GM18909 (cell line): ENCODE measurements around the gene NDC80.
A peak's percentile ranks its signal among the peaks of the same experiment; 100 is the strongest.
"Not testable (repeated sequence)": the region's sequence is repeated elsewhere in the genome, so short reads cannot be mapped to it uniquely, and the experiment has no call there.

ENCODE experiments used
- ATAC-seq: cut with Tn5 transposase; IDR thresholded peaks from one replicate; pipeline ENCODE4 v1.9.1; 2021; ENCODE audit warnings: mild to moderate bottlenecking; ENCODE audit not compliant: unreplicated experiment, poor library complexity

Gene NDC80

DNA sequence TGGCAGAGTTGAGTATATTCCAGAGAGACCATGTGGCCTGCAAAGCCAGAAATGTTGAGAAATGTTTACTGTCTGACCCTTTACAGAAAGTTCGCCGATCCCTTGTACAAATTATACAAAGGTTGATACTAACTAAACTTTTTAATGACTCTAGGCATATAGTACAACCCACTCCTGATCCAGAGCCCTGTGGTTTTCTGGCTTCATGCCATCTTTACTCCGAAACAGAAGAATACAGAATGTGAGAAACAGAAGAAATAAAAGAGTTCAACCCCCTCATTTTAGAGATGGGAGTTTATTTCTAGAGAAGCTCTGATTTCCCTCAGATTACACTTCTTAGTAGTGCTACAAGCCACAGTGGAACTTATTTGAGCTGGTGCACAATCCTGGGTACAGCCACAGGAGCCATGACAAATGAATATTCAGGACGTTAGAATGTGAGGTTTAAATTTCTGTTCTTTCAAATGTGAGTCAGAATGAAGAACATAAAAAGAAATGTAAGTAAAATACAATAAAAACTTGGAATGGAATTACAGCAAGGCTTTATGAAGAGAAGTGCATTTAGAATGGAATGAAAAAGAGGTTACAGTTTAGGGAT, 46.1 kb downstream of the NDC80 start:
- ATAC-seq, result no peak

DNA sequence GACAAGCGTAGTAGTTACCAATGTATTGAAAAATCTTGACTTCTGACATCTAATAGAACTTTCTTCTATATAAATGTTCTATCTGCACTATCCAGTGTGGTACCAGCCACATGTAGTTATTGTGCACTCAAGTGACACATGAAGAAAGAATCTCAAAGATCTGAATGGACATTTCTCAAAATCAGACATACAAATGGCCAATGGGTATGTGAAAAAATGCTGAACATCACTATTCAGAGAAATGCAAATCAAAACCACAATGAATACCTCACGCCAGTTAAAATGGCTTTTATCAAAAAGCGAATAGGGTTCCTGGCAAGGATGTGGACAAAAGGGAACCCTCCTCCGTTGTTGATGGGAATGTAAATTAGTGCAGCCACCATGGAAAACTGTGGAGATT, 46.7 kb downstream of the NDC80 start:
- ATAC-seq, result no peak

GRCh38 chr18:2625217-2625616, 53.9 kb downstream of the NDC80 start:
- ATAC-seq, result no peak

DNA sequence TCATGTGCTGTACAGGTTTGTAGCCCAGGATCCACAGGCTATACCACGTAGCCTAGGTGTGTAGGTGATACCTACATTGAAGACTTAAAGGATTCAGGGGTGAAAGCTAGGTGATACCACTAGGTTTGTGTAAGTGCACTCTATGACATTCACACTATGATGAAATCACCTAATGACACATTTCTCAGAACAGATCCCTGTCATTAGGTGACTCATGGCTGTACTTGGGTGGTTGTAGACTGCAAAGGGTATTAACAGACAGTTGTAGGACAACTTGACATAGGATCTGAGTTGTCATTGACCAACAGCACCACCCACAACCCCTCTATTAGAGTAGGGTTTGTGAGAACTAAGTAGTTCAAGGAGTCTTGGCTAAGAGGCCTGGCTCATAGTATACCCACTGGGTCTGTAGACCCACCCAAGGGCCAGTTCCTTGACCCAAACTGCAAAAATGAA, 56.5 kb downstream of the NDC80 start:
- ATAC-seq, result peak; percentile 93

- no peak for ATAC-seq
These were observed 57.6 kb downstream of the NDC80 start for GRCh38 chr18:2629003-2629402.

GRCh38 chr18:2635586-2635985, 64.2 kb downstream of the NDC80 start:
- no peak for ATAC-seq

GRCh38 chr18:2636126-2636631, 64.8 kb downstream of the NDC80 start:
- peak; percentile 22 for ATAC-seq

DNA sequence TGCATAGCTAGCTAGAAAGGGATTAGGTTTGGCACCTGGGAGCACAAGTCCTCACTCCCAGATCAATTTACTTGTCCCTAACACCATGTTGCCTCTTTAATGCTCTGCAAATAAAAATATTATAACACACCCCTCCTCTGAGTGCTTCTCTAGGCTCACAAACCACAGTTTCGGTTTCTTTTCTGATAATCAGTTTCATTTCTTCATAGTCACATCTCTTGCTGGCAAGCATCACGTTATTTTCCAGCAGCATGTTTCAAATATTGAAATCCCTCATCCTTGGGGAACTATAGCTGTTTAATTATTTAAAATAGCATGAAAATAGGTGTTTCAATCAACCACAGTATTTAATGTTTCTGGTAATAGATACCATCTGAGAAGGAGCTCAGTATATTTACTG, 70.3 kb downstream of the NDC80 start:
- ATAC-seq, result peak; percentile 76

DNA sequence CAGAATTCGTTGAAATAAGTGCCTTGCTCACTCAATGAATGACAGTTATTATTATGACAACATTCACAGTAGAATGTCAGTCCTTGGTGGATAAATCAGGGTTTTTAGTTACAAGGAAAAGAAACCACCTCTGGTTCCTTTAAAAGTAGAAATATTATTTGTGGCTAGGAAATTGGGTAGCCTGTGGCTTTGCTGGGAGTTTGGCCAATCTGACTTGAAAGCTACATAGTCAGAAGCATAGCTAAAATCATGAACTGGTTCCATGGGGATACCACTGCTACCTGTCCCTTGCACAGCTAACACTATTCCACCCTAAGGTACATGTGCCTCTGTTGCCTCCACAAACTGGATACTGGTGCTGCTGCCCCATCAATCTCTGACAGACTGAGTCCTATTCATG, 71.4 kb downstream of the NDC80 start:
- no peak for ATAC-seq

DNA sequence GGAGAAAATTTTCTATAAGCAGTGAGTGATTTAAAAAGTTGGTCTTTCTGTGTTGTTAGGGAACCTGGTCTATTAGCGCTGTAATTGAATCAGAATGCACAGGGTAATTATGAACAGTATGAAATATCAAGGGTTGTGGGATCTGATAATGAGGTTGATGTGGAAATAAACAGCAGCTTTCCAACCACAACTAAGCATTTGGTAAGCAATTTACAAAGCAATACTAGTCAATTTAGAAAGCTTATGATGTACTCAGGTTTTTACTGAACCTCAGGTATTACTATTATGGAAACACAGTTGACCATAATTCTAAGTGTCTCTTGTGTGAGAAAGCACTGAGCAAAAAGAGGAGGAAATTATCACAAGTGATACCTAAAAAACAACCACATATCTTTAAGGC, 73.2 kb downstream of the NDC80 start:
- no peak for ATAC-seq

- ATAC-seq, result no peak
These were observed 80.6 kb downstream of the NDC80 start for GRCh38 chr18:2651981-2652380.

DNA sequence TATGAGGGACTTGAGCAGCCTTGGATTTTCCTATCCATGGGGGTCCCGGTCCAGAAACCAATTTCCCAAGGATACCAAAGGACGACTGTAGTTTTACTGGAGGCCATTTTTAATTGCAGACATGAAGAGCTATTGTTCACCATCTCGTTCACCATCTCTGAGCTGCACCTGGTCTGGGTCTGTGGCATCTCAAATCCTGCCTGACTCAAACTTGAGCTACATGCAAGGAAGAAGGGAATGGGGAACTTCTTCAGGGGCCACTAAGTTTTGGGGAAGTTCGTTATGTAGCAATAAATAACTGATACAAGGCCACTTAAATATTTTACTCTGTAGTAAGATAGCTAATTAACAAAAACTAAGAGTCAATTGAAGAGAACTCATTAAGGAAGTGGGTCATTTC, 82.1 kb downstream of the NDC80 start:
- no peak for ATAC-seq

DNA sequence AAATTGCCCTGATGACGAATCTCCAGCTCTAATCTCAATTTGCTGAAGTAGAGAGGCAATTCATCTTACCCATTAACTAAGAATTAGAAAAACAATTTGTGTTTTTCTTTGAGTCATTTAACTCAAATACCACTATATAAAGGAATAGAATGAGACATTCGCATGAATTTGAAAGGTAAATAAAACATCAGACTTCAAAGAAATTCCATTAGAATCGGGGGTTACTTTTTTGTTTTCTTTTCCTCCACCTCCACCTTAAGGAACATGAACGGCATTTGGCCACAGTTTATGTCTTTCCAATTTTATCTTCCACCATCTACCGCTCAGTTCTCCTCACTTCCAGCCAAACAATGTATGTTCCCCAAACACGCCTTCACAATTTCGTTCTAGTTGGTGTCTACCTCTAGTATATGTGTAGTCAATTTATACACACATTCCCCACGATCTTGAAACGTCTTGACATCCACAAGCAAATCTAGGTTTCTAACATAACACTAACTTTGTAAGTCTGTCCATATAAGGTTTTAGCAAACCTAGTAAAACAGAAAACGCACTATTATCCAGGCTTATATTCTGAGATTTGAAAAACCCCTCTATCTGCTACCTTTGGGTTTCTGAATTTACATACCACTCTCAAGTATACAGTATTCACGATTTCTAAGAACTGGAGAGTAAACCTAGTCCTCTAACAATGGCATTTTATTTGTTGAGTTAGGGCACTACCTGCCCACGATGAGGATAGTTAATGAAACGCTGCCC, 83.0 kb downstream of the NDC80 start:
- no peak for ATAC-seq

- peak; percentile 45 for ATAC-seq
These were observed 83.5 kb downstream of the NDC80 start for GRCh38 chr18:2654928-2655177.

DNA sequence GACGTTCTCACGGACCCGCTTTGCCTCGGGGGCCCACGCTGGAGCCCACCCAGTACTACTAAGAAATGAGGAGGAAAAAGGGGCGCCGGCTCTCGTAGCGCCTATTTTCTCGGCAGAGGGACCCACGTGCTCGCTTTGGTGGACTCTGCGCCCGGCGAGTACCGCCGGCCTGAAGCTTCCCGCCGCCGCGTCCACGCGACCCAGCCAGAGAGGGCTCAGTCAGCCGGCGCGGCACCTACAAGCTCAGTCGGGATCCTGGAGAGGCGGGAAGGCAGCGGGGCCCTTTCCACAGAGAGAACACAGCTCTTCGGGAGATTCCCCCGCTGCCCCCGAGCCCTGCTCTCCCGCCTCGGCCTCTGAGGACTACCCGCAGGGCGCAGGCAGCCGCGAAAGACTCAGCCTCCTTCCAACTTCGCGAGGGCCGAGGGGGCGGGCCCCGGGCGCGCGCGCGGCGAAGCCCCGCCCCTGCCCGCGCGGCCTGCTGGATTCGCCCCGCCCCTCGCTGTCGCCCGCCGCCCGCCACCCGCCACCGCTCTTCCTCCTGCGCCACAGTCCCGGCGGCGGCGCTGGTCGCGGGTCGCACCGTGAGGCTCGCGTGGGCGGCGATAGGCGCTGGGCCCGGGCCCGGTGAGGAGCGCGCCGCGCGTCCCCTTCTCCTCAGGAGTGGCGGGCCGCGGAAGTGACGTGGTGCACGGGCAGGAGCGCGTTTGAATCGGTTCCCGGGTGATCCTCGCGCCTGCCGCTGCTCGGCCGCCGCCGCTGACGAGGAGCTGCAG, 84.0 kb downstream of the NDC80 start, which contains the start of gene SMCHD1:
Gene SMCHD1, plus strand, starts transcription at position 549 of the 776 bp plus-strand sequence. CDS start 350 bp downstream, outside the sequence.
- ATAC-seq, result peak; percentile 77

- peak; percentile 28 for ATAC-seq
These were observed 84.5 kb downstream of the NDC80 start for GRCh38 chr18:2655954-2656236.

DNA sequence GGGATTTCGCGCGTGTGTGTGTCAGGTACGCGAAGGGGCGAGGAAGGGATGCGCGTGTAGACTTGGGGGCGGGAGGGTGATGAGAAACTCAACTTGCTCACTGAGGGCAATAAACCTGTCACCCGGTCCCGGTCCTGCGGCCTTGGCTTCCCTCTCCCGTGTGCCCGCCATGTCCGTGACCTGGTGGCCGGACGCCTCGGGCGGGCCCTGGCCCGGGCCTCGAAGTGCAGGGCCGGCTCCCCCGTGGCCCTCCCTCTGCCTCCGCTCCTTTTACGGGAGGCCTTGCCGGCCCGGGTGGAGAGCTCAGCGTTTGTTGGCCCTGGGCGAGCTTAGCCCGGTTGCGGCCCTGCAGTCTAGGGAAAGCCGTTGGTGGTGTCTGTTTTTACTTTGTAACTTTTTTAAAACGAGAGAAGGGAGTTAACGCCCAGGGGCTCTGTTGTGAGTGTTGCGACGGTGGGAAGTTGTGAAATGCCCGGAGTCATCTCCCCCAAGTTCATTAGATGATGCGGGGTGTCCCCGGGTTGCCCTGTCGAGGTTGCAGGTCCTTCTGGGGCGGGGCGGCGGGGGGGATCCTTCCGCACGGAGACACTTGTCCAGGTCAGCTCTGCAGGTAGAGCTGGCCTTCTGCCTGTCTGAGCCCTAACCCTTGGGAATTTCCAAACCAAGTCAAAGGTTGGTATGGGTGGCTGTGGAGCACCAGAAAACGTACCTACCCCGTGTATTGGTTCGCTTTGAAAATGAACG, 85.1 kb downstream of the NDC80 start:
- ATAC-seq, result peak; percentile 16

DNA sequence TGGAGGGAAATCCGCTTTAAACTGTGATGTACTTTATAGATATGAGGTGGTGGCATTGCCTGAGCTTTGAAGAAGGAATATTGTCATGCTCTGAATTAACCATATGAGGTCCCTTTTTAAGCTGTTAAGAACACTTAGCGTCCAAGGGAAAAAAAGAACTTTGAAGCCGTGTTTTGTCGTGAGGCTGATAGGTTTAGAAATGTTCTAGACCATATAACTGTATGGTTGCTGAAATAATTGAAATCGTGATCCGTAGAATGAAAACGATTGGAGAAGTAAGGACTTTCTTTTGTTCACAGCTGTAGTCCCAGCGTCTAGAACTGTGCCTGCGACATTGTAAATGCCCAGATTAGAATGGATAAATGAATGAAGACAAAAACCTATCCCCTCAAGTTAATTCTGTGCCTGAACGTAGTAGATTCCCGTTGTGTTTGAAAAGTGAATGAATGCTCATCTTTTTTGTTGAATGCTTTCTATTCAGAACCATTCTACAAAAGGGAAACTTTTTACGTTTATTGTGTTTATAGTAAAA, 85.7 kb downstream of the NDC80 start:
- no peak for ATAC-seq

DNA sequence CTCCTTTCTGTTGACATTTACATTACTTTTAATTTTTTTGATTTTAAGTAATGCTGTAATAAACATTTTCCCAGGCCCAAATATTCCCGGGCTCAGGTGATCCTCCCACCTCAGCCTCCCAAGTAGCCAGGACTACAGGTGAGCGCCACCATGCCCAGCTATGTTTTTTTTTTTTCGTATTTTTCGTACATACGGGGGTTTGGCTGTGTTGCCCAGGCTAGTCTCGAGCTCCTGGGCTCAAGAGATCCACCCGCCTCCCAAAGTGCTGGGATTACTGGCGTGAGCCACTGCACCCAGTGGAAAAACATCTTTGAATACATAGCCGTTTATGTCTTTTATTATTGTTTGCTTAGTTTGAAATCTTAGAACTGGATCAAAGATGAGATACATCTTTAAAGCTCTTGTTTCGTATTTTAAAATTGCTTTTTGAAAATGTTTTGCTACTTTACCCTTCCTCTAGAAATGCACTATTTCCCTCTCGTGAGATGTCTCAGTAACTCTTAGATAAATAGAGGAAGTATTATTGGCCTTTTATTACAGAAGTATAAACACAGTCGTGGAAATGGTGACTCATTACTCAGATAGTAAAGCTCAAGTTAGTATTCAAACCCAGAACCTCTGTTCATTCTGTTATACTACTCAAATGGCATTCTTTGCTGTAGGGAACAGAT, 86.6 kb downstream of the NDC80 start:
- no peak for ATAC-seq

GRCh38 chr18:2660849-2661248, 89.5 kb downstream of the NDC80 start:
- not testable (repeated sequence) for ATAC-seq
